GM23338 (cell line): Measurements from ENCODE around the gene KISS1R. TPM values are rescaled to one million over a fixed set of nuclear protein-coding genes. Genes with fewer than 3 reads are reported as not detected.
A peak's percentile ranks its signal among the peaks of the same experiment; 100 is the strongest.

Source experiments
- ATAC-seq: fragments of 200-7000 bp; cut with Tn5 transposase; 3 replicates; pipeline ENCODE4 v1.9.1; 2020
- DNase-seq: peaks from one replicate; pipeline ENCODE4 v3.0.0-alpha.2; 2015; ENCODE audit warnings: low spot score
- H2AFZ ChIP-seq: fragments of 200-600 bp; sonication (generic); 2 replicates; pipeline ENCODE4 v1.8.0; 2016; ENCODE audit warnings: antibody characterized with exemption, mild to moderate bottlenecking, moderate library complexity
- H3F3A ChIP-seq: fragments of 200-600 bp; sonication (generic); replicated peaks from 2 replicates; pipeline ENCODE4 v1.8.0; 2017; ENCODE audit warnings: antibody characterized with exemption, mixed run types, low read depth
- H3K27ac ChIP-seq: fragments of 200-600 bp; sonication (generic); 2 replicates; pipeline ENCODE4 v1.6.1; 2016; ENCODE audit warnings: low read depth
- H3K27me3 ChIP-seq: fragments of 200-600 bp; sonication (generic); 2 replicates; pipeline ENCODE4 v1.8.0; 2016; ENCODE audit warnings: mild to moderate bottlenecking, mixed run types, moderate library complexity; ENCODE audit not compliant: insufficient read depth
- H3K36me3 ChIP-seq: fragments of 200-600 bp; sonication (generic); 2 replicates; pipeline ENCODE4 v1.8.0; 2016; ENCODE audit warnings: mild to moderate bottlenecking; ENCODE audit not compliant: insufficient read depth
- H3K4me1 ChIP-seq: fragments of 200-600 bp; sonication (generic); 2 replicates; pipeline ENCODE4 v1.8.0; 2016; ENCODE audit warnings: mild to moderate bottlenecking, moderate library complexity; ENCODE audit not compliant: insufficient read depth
- H3K4me2 ChIP-seq: fragments of 200-600 bp; sonication (generic); 2 replicates; pipeline ENCODE4 v1.7.1; 2017; ENCODE audit warnings: mixed run types
- H3K4me3 ChIP-seq: fragments of 200-600 bp; sonication (generic); 2 replicates; pipeline ENCODE4 v1.6.1; 2016; ENCODE audit warnings: mixed run types
- H3K79me2 ChIP-seq: fragments of 200-600 bp; sonication (generic); replicated peaks from 2 replicates; pipeline ENCODE4 v1.8.0; 2017; ENCODE audit warnings: mild to moderate bottlenecking; ENCODE audit not compliant: insufficient read depth
- H3K9me2 ChIP-seq: fragments of 200-600 bp; sonication (generic); 2 replicates; pipeline ENCODE4 v1.8.0; 2017; ENCODE audit not compliant: insufficient read depth
- H4K20me1 ChIP-seq: fragments of 200-600 bp; sonication (generic); replicated peaks from 2 replicates; pipeline ENCODE4 v1.8.0; 2017; ENCODE audit warnings: mild to moderate bottlenecking; ENCODE audit not compliant: insufficient read depth
- H3K27ac Mint-ChIP-seq: 2 replicates; pipeline ENCODE4 v1.8.0; 2020; ENCODE audit warnings: inconsistent platforms, mild to moderate bottlenecking, moderate library complexity, mixed read lengths
- H3K27me3 Mint-ChIP-seq: 3 replicates; pipeline ENCODE4 v1.8.0; 2022; ENCODE audit warnings: low read depth, mild to moderate bottlenecking, moderate library complexity, mixed read lengths, inconsistent platforms; ENCODE audit not compliant: insufficient read depth, poor library complexity
- H3K36me3 Mint-ChIP-seq: 3 replicates; pipeline ENCODE4 v1.8.0; 2021; ENCODE audit warnings: low read depth, mild to moderate bottlenecking, inconsistent platforms, moderate library complexity, mixed read lengths
- H3K4me1 Mint-ChIP-seq: 3 replicates; pipeline ENCODE4 v1.8.0; 2020; ENCODE audit warnings: mild to moderate bottlenecking, inconsistent platforms, mixed read lengths
- H3K4me3 Mint-ChIP-seq: 3 replicates; pipeline ENCODE4 v1.8.0; 2021; ENCODE audit warnings: moderate library complexity, mild to moderate bottlenecking, inconsistent platforms, mixed read lengths
- H3K9me3 Mint-ChIP-seq: 3 replicates; pipeline ENCODE4 v1.8.0; 2020; ENCODE audit warnings: moderate library complexity, mild to moderate bottlenecking, inconsistent platforms, mixed read lengths
- CREB1 ChIP-seq: fragments of 250-450 bp; sonication (Bioruptor Pico); IDR thresholded peaks from 2 replicates; pipeline ENCODE4 v1.5.0; 2020; ENCODE audit warnings: low read depth, mild to moderate bottlenecking, moderate library complexity
- EZH2 ChIP-seq: fragments of 200-600 bp; sonication (generic); IDR thresholded peaks from one replicate; pipeline ENCODE4 v1.8.0; 2017; ENCODE audit warnings: antibody characterized with exemption, mild to moderate bottlenecking, low read depth; ENCODE audit not compliant: unreplicated experiment
- EZH2phosphoT487 ChIP-seq: fragments of 200-600 bp; sonication (generic); IDR thresholded peaks from one replicate; pipeline ENCODE4 v1.8.1; 2018; ENCODE audit warnings: antibody characterized with exemption; ENCODE audit not compliant: unreplicated experiment
- JUNB ChIP-seq: IDR thresholded peaks from one replicate; pipeline ENCODE4 v1.6.1; 2016; ENCODE audit warnings: antibody characterized with exemption; ENCODE audit not compliant: unreplicated experiment
- NANOG ChIP-seq: IDR thresholded peaks from 2 replicates; pipeline ENCODE4 v1.6.1; 2016; ENCODE audit warnings: antibody characterized with exemption, borderline replicate concordance
- POLR2AphosphoS5 ChIP-seq: IDR thresholded peaks from 2 replicates; pipeline ENCODE4 v1.6.1; 2016; ENCODE audit warnings: antibody characterized with exemption, low read depth
- STAT1 ChIP-seq: IDR thresholded peaks from one replicate; pipeline ENCODE4 v1.6.1; 2016; ENCODE audit warnings: antibody characterized with exemption; ENCODE audit not compliant: unreplicated experiment
- ZNF114 ChIP-seq: fragments of 250-450 bp; sonication (Bioruptor Pico); IDR thresholded peaks from 2 replicates; pipeline ENCODE4 v1.5.0; 2020; ENCODE audit warnings: mild to moderate bottlenecking, moderate library complexity
- ZNF331 ChIP-seq: fragments of 250-450 bp; sonication (Bioruptor Pico); IDR thresholded peaks from 2 replicates; pipeline ENCODE4 v1.5.0; 2020; ENCODE audit warnings: low read depth, mild to moderate bottlenecking, moderate library complexity
- ZNF462 ChIP-seq: fragments of 250-450 bp; sonication (Bioruptor Pico); IDR thresholded peaks from 2 replicates; pipeline ENCODE4 v1.5.0; 2020; ENCODE audit warnings: mild to moderate bottlenecking, moderate library complexity
- polyA plus RNA-seq: library from polyadenylated mRNA; unstranded; fragments of >200 nt; fragmentation: Nextera tagmentation; extraction: Ambion mirVana; gene quantifications from 2 replicates; pipeline ENCODE4 v1.2.1, GENCODE V29; 2016
- total RNA-seq: library from RNA; depleted of rRNA; stranded (reverse); fragments of >200 nt; shearing (Covaris generic); gene quantifications from 2 replicates; pipeline ENCODE4 v1.2.3, GENCODE V29; 2014
- TF ChIP-seq, protein P1 (sequence below), 2 experiments: fragments of 200-600 bp in 1 of 2; sonication (generic) in 1 of 2; conservative IDR thresholded peaks; 2 replicates each; pipeline versions ENCODE4 v1.5.1 to v1.6.1; 2016 to 2017; ENCODE audit warnings: antibody characterized with exemption in 2 of 2, low read depth in 2 of 2, mild to moderate bottlenecking in 2 of 2, moderate library complexity in 1 of 2
- TF ChIP-seq, protein P2 (sequence below): IDR thresholded peaks from 2 replicates; pipeline ENCODE4 v1.6.1; 2016; ENCODE audit warnings: antibody characterized with exemption
- TF ChIP-seq, protein P3 (sequence below): IDR thresholded peaks from one replicate; pipeline ENCODE4 v1.6.1; 2018; ENCODE audit warnings: antibody characterized with exemption; ENCODE audit not compliant: unreplicated experiment

The KISS1R gene
- total and polyA plus RNA-seq, 2 experiments from 2014 or later, result 0.78 to 4.0 TPM

- DNase-seq, result peak; percentile 97
- peaks cover 3% of the 10 kb centered on the region; the same call in 1 of the 2 replicates for H3F3A ChIP-seq
- peak within 1 kb of the TSS; percentile 85 for H3K27ac ChIP-seq
- Mint-ChIP-seq H3K4me3 (peak within 1 kb of the TSS; percentile 82), H3K9me3 (peaks cover 3% of the 10 kb centered on the region; the same call in 1 of the 3 replicates), H3K27ac (peak within 1 kb of the TSS; percentile 100), H3K36me3 (peaks cover 10% of the 10 kb centered on the region), H3K4me1 (no peaks in the 10 kb centered on the region; the same call in 2 of the 3 replicates), H3K27me3 (peaks cover 22% of the 10 kb centered on the region)
- H3K4me2 ChIP-seq, result peak within 1 kb of the TSS; percentile 86
- no peaks in the 10 kb centered on the region for H3K9me2 ChIP-seq
- peak; percentile 85 for ATAC-seq
- TF ChIP-seq, protein P1, sequence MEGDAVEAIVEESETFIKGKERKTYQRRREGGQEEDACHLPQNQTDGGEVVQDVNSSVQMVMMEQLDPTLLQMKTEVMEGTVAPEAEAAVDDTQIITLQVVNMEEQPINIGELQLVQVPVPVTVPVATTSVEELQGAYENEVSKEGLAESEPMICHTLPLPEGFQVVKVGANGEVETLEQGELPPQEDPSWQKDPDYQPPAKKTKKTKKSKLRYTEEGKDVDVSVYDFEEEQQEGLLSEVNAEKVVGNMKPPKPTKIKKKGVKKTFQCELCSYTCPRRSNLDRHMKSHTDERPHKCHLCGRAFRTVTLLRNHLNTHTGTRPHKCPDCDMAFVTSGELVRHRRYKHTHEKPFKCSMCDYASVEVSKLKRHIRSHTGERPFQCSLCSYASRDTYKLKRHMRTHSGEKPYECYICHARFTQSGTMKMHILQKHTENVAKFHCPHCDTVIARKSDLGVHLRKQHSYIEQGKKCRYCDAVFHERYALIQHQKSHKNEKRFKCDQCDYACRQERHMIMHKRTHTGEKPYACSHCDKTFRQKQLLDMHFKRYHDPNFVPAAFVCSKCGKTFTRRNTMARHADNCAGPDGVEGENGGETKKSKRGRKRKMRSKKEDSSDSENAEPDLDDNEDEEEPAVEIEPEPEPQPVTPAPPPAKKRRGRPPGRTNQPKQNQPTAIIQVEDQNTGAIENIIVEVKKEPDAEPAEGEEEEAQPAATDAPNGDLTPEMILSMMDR (conservative IDR thresholded peaks at IDR 0.05; ENCODE audit: low read depth in 2 of 2), result no peak
- no peak for TF ChIP-seq CREB1
- no peak; the same call in 1 of the 2 replicates for TF ChIP-seq ZNF114
- no peak for TF ChIP-seq JUNB
- TF ChIP-seq, protein P2, sequence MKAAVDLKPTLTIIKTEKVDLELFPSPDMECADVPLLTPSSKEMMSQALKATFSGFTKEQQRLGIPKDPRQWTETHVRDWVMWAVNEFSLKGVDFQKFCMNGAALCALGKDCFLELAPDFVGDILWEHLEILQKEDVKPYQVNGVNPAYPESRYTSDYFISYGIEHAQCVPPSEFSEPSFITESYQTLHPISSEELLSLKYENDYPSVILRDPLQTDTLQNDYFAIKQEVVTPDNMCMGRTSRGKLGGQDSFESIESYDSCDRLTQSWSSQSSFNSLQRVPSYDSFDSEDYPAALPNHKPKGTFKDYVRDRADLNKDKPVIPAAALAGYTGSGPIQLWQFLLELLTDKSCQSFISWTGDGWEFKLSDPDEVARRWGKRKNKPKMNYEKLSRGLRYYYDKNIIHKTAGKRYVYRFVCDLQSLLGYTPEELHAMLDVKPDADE, result peak; percentile 48
- no peak for TF ChIP-seq EZH2phosphoT487
- TF ChIP-seq STAT1, result no peak
- TF ChIP-seq EZH2, result no peak
- TF ChIP-seq, protein P3, sequence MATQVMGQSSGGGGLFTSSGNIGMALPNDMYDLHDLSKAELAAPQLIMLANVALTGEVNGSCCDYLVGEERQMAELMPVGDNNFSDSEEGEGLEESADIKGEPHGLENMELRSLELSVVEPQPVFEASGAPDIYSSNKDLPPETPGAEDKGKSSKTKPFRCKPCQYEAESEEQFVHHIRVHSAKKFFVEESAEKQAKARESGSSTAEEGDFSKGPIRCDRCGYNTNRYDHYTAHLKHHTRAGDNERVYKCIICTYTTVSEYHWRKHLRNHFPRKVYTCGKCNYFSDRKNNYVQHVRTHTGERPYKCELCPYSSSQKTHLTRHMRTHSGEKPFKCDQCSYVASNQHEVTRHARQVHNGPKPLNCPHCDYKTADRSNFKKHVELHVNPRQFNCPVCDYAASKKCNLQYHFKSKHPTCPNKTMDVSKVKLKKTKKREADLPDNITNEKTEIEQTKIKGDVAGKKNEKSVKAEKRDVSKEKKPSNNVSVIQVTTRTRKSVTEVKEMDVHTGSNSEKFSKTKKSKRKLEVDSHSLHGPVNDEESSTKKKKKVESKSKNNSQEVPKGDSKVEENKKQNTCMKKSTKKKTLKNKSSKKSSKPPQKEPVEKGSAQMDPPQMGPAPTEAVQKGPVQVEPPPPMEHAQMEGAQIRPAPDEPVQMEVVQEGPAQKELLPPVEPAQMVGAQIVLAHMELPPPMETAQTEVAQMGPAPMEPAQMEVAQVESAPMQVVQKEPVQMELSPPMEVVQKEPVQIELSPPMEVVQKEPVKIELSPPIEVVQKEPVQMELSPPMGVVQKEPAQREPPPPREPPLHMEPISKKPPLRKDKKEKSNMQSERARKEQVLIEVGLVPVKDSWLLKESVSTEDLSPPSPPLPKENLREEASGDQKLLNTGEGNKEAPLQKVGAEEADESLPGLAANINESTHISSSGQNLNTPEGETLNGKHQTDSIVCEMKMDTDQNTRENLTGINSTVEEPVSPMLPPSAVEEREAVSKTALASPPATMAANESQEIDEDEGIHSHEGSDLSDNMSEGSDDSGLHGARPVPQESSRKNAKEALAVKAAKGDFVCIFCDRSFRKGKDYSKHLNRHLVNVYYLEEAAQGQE, result no peak
- TF ChIP-seq ZNF462 (CRISPR knock-in tag), result no peak
- no peak for TF ChIP-seq NANOG
- TF ChIP-seq POLR2AphosphoS5, result peak; percentile 72
- no peak for TF ChIP-seq ZNF331 (CRISPR knock-in tag)
- H2AFZ ChIP-seq, result no peak within 1 kb of the TSS
- H3K27me3 ChIP-seq, result no peaks in the 10 kb centered on the region
- H3K4me1 ChIP-seq, result no peaks in the 10 kb centered on the region
- H4K20me1 ChIP-seq, result no peaks in the 10 kb centered on the region; the same call in 1 of the 2 replicates
- no peaks in the 10 kb centered on the region for H3K36me3 ChIP-seq
- peak within 1 kb of the TSS; percentile 76 for H3K4me3 ChIP-seq
- no peaks in the 10 kb centered on the region; the same call in 1 of the 2 replicates for H3K79me2 ChIP-seq
These were observed 24.0 kb upstream of the KISS1R start, which contains the start of the genes MED16 and RNU6-9 for GRCh38 chr19:892894-893689. MED16 (minus strand) TSS chr19:893187; CDS start chr19:891131, 2,056 bp downstream. RNU6-9 (plus strand) TSS chr19:893484.
